Liver (tissue), 9 donors: ENCODE results near the gene ZNF346. TPM values are rescaled to one million over a fixed set of nuclear protein-coding genes. Genes with fewer than 3 reads are reported as not detected.

ENCODE experiments used
- DNase-seq: peaks from one replicate; pipeline ENCODE4 v3.0.0-alpha.2; 2017; ENCODE audit warnings: low spot score
- H3K27ac ChIP-seq, 2 donors: one replicate each; pipeline ENCODE4 v1.7.0; 2013; ENCODE audit warnings: inconsistent platforms in 2 of 2, low read length in 2 of 2, control low read depth in 1 of 2, low read depth in 1 of 2, mild to moderate bottlenecking in 1 of 2
- H3K27me3 ChIP-seq, 4 donors: one replicate each; pipeline versions ENCODE4 v1.6.1 to v1.7.0; 2013; ENCODE audit warnings: low read length in 3 of 4, inconsistent platforms in 1 of 4, mild to moderate bottlenecking in 1 of 4, moderate library complexity in 1 of 4; ENCODE audit not compliant: control insufficient read depth in 4 of 4, insufficient read depth in 4 of 4
- H3K36me3 ChIP-seq, 4 donors: one replicate each; pipeline versions ENCODE4 v1.6.1 to v1.7.0; 2013; ENCODE audit warnings: low read length in 3 of 4, mild to moderate bottlenecking in 3 of 4, low read depth in 1 of 4, moderate library complexity in 1 of 4; ENCODE audit not compliant: control insufficient read depth in 4 of 4, insufficient read depth in 3 of 4
- H3K4me1 ChIP-seq, 4 donors: one replicate each; pipeline versions ENCODE4 v1.6.1 to v1.7.0; 2013; ENCODE audit warnings: low read length in 3 of 4, mild to moderate bottlenecking in 3 of 4, moderate library complexity in 1 of 4; ENCODE audit not compliant: control insufficient read depth in 4 of 4, insufficient read depth in 4 of 4
- H3K4me3 ChIP-seq, 3 donors: one replicate each; pipeline versions ENCODE4 v1.6.1 to v1.7.0; 2013; ENCODE audit warnings: low read length in 3 of 3, control low read depth in 1 of 3, low read depth in 1 of 3, mild to moderate bottlenecking in 1 of 3
- H3K9ac ChIP-seq, 2 donors: one replicate each; pipeline ENCODE4 v1.7.0; 2013; ENCODE audit warnings: low read length in 2 of 2, mild to moderate bottlenecking in 2 of 2, moderate library complexity in 2 of 2, control low read depth in 1 of 2, low read depth in 1 of 2
- H3K9me3 ChIP-seq, 4 donors: one replicate each; pipeline versions ENCODE4 v1.6.1 to v1.7.0; 2013; ENCODE audit warnings: low read length in 3 of 4; ENCODE audit not compliant: control insufficient read depth in 4 of 4
- CTCF ChIP-seq: fragments of 150-350 bp; IDR thresholded peaks from 2 replicates; pipeline ENCODE4 v1.5.1; 2017; ENCODE audit warnings: improper control_type of control experiment, low read depth, low read length; ENCODE audit not compliant: missing input control
- EGR1 ChIP-seq, 2 donors: IDR thresholded peaks; 2 replicates each; pipeline ENCODE4 v1.6.1; 2016 to 2018; ENCODE audit warnings: antibody characterized with exemption in 2 of 2, low read depth in 2 of 2
- FOXA2 ChIP-seq: IDR thresholded peaks from 2 replicates; pipeline ENCODE4 v1.6.1; 2016; ENCODE audit warnings: antibody characterized with exemption
- GABPA ChIP-seq, 2 donors: IDR thresholded peaks in 1 of 2; conservative IDR thresholded peaks in 1 of 2; 2 replicates each; pipeline ENCODE4 v1.6.1; 2016; ENCODE audit warnings: antibody characterized with exemption in 2 of 2, mild to moderate bottlenecking in 1 of 2, moderate library complexity in 1 of 2
- HNF4A ChIP-seq, 2 donors: conservative IDR thresholded peaks; 2 replicates each; pipeline ENCODE4 v1.6.1; 2016; ENCODE audit warnings: antibody characterized with exemption in 2 of 2, mild to moderate bottlenecking in 2 of 2
- HNF4G ChIP-seq: IDR thresholded peaks from 2 replicates; pipeline ENCODE4 v1.6.1; 2016; ENCODE audit warnings: antibody characterized with exemption
- JUND ChIP-seq, 2 donors: IDR thresholded peaks; 2 replicates each; pipeline ENCODE4 v1.6.1; 2016; ENCODE audit warnings: antibody characterized with exemption in 2 of 2
- NR2F2 ChIP-seq: IDR thresholded peaks from 2 replicates; pipeline ENCODE4 v1.6.1; 2016; ENCODE audit warnings: antibody characterized with exemption
- RAD21 ChIP-seq, 2 donors: IDR thresholded peaks; 2 replicates each; pipeline ENCODE4 v1.6.1; 2016; ENCODE audit warnings: antibody characterized with exemption in 2 of 2, mild to moderate bottlenecking in 2 of 2
- REST ChIP-seq: IDR thresholded peaks from 2 replicates; pipeline ENCODE4 v1.6.1; 2016; ENCODE audit warnings: antibody characterized with exemption, mild to moderate bottlenecking
- SP1 ChIP-seq: IDR thresholded peaks from 2 replicates; pipeline ENCODE4 v1.6.1; 2018; ENCODE audit warnings: antibody characterized with exemption, mild to moderate bottlenecking
- TAF1 ChIP-seq: conservative IDR thresholded peaks from 2 replicates; pipeline ENCODE4 v1.6.1; 2016; ENCODE audit warnings: antibody characterized with exemption, mild to moderate bottlenecking
- WGBS: extraction: QIAGEN DNeasy Blood & Tissue Kit; methylation state at CpG from one replicate; pipeline ENCODE4 v1.1.7; 2013; 5-methylcytosine and 5-hydroxymethylcytosine counted together
- polyA plus RNA-seq, 2 donors: library from polyadenylated mRNA; stranded (reverse) in 1 of 2; unstranded in 1 of 2; fragments of 200-250 nt in 1 of 2; fragments of >200 nt in 1 of 2; fragmentation: Nextera tagmentation in 1 of 2; extraction: Ambion mirVana in 1 of 2; gene quantifications; one replicate each; pipeline versions ENCODE4 v1.2.1 to v1.2.3, GENCODE V29; 2013 to 2015
- total RNA-seq, 2 donors: library from RNA; depleted of rRNA; stranded (reverse); fragments of >200 nt; gene quantifications; one replicate each; pipeline ENCODE4 v1.2.3, GENCODE V29; 2014
- TF ChIP-seq, protein P1 (sequence below): IDR thresholded peaks from 2 replicates; pipeline ENCODE4 v1.6.1; 2016; ENCODE audit warnings: antibody characterized with exemption
- TF ChIP-seq, protein P2 (sequence below): IDR thresholded peaks from 2 replicates; pipeline ENCODE4 v1.6.1; 2016; ENCODE audit warnings: antibody characterized with exemption
- donor health status: healthy.
- donor health status: healthy.
- donor health status: healthy.
- donor health status: healthy.
- donor health status: healthy.

The ZNF346 gene
- total and polyA plus RNA-seq, 4 donors: 3.7 to 11.0 (median 6.4) TPM

- Histone ChIP-seq H3K4me1 (no peaks in the 10 kb centered on the region), H3K9ac (no peak overlapping the region), H3K27me3 (no peaks in the 10 kb centered on the region), H3K4me3 (no peak overlapping the region), H3K27ac (no peak overlapping the region), H3K36me3 (peaks cover 0 to 16% (median 8%) of the 10 kb centered on the region in 4 donors), H3K9me3 (no peaks in the 10 kb centered on the region)
- no peak for DNase-seq
- TF ChIP-seq HNF4A (conservative IDR thresholded peaks at IDR 0.05) (no peak), FOXA2 (no peak), JUND (IDR thresholded peaks at IDR 0.05) (no peak), NR2F2 (no peak), SP1 (no peak)
- TF ChIP-seq, protein P1, sequence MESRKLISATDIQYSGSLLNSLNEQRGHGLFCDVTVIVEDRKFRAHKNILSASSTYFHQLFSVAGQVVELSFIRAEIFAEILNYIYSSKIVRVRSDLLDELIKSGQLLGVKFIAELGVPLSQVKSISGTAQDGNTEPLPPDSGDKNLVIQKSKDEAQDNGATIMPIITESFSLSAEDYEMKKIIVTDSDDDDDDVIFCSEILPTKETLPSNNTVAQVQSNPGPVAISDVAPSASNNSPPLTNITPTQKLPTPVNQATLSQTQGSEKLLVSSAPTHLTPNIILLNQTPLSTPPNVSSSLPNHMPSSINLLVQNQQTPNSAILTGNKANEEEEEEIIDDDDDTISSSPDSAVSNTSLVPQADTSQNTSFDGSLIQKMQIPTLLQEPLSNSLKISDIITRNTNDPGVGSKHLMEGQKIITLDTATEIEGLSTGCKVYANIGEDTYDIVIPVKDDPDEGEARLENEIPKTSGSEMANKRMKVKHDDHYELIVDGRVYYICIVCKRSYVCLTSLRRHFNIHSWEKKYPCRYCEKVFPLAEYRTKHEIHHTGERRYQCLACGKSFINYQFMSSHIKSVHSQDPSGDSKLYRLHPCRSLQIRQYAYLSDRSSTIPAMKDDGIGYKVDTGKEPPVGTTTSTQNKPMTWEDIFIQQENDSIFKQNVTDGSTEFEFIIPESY: no peak
- WGBS: 98% methylated on average over 2 of the region's 2 CpGs
These were observed 43.7 kb downstream of the ZNF346 start for GRCh38 chr5:177066224-177066623.

GRCh38 chr5:177067503-177067902, 45.0 kb downstream of the ZNF346 start:
- 96% methylated on average over 5 of the region's 5 CpGs for WGBS
- TF ChIP-seq NR2F2: no peak
- no peak for TF ChIP-seq GABPA (IDR thresholded peaks at IDR 0.05 in 1 of 2, conservative IDR thresholded peaks at IDR 0.05 in 1 of 2)
- TF ChIP-seq JUND (IDR thresholded peaks at IDR 0.05): no peak
- TF ChIP-seq HNF4G: no peak
- Histone ChIP-seq H3K9me3 (no peaks in the 10 kb centered on the region), H3K27me3 (no peaks in the 10 kb centered on the region), H3K9ac (no peak overlapping the region), H3K36me3 (peaks cover 0 to 13% (median 6%) of the 10 kb centered on the region in 4 donors), H3K4me3 (no peak overlapping the region), H3K27ac (no peak overlapping the region), H3K4me1 (peaks cover 0 to 9% (median 5%) of the 10 kb centered on the region in 4 donors)
- no peak for DNase-seq

- Histone ChIP-seq H3K36me3 (peaks cover 0 to 2% (median 0%) of the 10 kb centered on the region in 4 donors), H3K27ac (no peak overlapping the region), H3K4me3 (no peak overlapping the region), H3K9ac (no peak overlapping the region), H3K27me3 (no peaks in the 10 kb centered on the region), H3K4me1 (peaks cover 0 to 18% (median 12%) of the 10 kb centered on the region in 4 donors), H3K9me3 (no peaks in the 10 kb centered on the region)
- no peak for DNase-seq
- TF ChIP-seq RAD21 (IDR thresholded peaks at IDR 0.05) (no peak), JUND (IDR thresholded peaks at IDR 0.05) (no peak), GABPA (IDR thresholded peaks at IDR 0.05 in 1 of 2, conservative IDR thresholded peaks at IDR 0.05 in 1 of 2) (no peak)
- WGBS: 96% methylated on average over 6 of the region's 6 CpGs
These were observed 48.2 kb downstream of the ZNF346 start for GRCh38 chr5:177070536-177071191.

DNA sequence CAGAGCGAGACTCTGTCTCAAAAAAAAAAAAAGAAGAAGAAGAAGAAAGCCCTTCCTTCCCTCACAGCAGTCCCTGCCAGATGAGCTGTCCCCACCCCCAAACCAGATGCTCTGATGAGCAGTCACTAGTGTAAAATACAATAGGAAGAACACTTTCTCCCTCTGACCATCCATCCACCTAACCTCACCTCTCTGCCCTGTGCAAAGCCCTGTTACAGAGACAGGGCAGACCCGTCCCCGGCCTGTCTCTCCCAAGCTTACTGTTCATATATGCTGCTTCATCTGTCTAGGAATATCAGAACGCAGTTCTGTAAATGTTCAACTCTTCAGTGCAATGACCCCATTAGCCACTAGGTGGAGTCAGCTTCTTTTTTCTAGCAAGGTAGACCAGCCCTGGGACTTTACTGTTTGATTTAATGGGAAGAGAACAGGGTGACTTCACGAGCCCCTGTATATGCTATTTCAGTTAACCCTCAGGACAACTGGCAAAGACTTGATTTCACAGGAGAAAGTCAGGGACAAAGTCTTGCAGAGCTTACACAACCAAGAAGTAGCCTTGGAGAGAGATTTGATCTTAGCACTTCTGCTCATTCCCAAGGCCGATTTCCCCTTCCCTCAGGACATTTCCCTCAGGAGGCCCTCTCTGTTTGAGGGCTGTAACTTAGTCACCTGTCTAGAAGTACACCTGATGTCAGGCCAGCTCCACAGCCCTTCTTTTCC, 49.3 kb downstream of the ZNF346 start:
- no peaks in the 10 kb centered on the region for H3K36me3 ChIP-seq
- no peak overlapping the region for H3K4me3 ChIP-seq
- no peak overlapping the region for H3K27ac ChIP-seq
- no peak overlapping the region for H3K9ac ChIP-seq
- H3K9me3 ChIP-seq: no peaks in the 10 kb centered on the region
- H3K27me3 ChIP-seq: no peaks in the 10 kb centered on the region
- peaks cover 0 to 18% (median 12%) of the 10 kb centered on the region in 4 donors for H3K4me1 ChIP-seq
- TF ChIP-seq REST: no peak
- TF ChIP-seq, protein P2, sequence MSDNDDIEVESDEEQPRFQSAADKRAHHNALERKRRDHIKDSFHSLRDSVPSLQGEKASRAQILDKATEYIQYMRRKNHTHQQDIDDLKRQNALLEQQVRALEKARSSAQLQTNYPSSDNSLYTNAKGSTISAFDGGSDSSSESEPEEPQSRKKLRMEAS: no peak
- no peak for TF ChIP-seq EGR1 (IDR thresholded peaks at IDR 0.05; ENCODE audit: low read depth in 2 of 2)
- peak; percentile 95 for TF ChIP-seq CTCF
- TF ChIP-seq TAF1: no peak
- peak; percentile 94 to 95 for TF ChIP-seq RAD21 (IDR thresholded peaks at IDR 0.05)
- DNase-seq: peak; percentile 79
- 20% methylated on average over 6 of the region's 6 CpGs for WGBS
